Activated naive CD8-positive, alpha-beta T cell treated with anti-CD3 and anti-CD28 coated beads, Interleukin-2, amount 50 U/mL, for 16 hours (primary cell): Measurements from ENCODE around the gene GRIK4.

Source experiments
- DNase-seq: peaks from one replicate; pipeline ENCODE4 v3.0.0-alpha.2; 2020; ENCODE audit warnings: low read depth, low spot score

Gene GRIK4

DNA sequence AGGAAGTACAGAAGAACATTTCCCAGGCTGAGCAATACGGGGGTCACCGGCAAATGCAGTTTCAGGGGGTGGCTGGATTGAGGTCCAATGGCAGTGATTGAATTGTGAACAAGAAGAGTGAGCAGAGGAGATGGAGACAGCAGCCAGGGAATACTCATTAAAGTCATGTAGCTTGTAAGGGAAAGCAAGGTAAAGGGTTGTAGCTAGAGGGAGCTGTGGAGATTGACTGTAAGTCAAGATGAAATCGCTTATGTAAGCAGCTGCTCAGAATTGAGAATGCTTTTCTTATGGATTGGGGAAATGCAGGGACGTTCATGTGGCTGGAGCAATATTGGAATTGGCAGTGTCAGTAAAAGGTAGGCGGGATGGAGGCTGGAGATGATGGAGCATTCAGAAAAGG lies 401.0 kb downstream of the GRIK4 start:
- DNase-seq = no peak

DNA sequence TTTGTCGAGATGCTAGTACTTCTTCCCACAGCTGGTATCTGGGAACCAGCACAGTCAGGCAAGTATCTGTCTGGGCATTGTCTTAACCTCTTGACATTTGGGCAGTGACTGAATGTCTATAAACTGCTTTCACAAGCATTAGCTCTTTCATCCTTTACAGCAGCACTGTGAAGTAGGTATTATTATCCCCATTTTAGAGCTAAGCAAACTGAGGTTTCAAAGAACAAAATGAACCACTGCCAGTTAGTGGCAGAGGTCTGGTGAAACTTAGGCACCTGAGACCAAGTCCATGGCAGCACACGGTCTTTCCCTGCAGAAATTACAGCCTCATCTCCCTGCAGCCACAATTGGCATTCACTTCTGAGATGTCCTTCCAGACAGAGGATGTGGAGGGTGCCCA lies 401.4 kb downstream of the GRIK4 start:
- DNase-seq = no peak

DNA sequence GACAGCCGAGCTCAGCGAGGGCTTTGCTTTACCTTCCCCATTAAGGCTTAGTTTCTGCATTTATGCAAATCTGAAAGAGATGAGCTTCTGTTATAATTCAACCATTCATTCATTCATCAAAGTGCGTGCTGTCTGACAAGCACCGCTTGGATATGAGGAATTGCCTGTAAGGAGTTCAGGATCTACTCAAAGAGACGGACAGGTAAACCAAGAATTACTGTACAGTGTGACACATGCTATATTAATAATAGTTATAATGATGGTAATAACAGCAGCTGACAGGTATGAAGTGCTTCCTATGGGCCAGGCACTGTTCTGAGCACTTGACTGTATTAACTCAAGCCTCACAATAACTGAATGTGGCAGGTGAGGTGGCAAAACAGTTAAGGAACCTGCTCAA lies 402.5 kb downstream of the GRIK4 start:
- DNase-seq = no peak

DNA sequence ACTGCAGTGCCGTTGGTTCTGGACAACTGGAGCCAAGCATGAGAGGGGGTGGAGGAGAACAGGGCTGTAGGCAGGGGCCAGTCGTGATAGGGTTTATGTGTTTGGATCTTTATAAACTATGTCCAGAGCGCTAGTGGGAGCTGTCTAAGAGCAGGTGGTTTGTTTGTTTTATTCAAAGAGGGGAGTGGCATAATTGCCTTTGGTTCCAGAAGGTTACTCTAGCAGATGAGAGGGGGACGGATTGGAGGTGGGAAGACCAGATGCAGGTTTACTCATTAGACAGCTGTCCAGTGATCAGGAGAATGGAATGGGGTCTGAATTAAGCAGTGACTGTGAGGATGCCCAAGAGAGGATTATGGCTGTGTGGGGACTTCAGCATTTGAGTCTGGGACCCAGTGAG lies 403.1 kb downstream of the GRIK4 start:
- DNase-seq = no peak

DNA sequence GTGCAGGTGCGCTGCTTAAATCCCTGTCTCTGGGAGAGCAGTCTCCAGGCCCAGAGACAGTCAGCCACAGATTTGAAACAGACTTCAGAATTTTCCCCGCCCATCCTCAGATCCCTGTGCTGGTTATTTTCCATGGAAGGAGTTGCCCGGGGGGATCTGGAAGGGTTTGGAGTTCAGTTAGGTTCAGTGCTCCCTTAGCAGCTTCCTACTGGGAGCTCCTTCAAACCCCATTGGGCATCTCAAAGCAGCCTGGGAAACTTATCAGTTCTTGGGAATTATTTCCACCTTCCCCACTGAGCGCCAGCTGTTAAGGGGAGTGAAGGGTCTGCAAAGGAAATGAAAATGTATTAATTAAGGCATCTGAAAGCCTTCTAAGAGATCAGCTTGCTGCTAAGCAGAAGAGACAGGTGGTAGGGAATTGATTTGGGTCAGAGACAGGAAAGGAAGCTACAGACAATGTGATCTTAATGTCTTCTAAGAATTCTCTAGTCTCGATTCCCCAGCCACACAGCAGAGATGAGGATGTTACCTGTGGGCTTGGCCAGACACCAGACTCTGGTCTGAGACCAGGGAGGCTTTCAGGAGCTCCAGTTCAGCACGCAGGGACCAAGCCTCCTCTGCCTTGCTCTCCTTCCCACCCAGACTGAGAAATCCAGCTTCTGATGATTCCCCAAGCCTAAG lies 406.2 kb downstream of the GRIK4 start:
- no peak for DNase-seq

DNA sequence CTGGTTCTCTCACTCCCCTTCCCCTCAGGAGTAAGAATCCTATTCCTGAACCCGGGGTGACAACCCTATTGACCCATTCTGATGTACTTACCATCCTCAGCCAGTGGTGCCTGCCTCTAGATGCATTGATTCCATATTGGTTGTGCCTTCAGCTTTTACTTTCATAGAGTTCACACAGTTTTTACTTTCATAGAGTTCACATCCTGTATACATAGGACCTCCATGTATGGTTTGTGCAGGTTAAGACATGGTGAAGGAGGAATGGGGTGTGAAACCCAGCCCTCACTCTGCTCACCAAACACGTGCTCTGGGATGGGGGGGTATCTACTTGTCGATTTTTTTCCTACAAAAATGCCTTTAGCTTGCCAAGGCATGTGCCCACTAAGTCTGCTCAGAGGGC lies 406.7 kb downstream of the GRIK4 start:
- no peak for DNase-seq

DNA sequence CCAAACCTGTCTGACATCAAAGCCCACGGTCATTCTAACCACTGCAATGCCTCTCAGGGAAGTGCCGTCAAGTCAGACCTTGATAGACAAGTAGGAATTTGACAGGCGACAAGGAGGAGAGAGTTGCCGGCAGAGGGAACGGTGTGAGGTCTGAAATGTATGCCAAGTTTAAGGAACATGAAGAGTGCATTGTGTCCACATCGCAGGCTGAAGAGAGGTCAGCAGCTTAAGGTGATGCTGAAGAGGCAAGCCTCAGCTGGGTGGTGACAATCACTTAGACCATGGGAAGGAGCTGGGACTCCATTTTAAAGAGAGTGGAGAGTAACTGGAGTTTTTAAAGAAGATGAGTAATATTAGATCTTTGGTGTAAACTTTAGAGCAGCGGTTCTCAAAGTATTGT lies 407.5 kb downstream of the GRIK4 start:
- DNase-seq = no peak

DNA sequence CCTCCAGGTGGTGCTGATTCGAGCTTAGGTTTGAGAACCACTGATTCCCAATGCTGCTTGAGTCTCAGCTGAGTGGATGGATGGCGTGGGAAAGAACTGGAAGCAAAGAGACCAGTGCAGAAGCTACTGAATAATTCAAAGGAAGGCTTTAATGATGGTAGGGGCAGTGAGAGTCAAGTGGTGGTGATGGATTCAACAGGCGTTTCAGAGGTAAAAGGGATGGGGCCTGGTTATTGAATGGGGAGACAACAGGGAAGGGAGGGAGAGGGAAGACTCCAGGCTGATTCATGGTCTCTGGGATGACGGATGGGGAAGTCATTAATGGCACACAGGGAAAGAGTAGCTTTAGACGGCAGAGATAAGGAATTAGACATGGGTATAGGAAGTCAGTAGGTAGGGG lies 408.0 kb downstream of the GRIK4 start:
- DNase-seq = no peak

DNA sequence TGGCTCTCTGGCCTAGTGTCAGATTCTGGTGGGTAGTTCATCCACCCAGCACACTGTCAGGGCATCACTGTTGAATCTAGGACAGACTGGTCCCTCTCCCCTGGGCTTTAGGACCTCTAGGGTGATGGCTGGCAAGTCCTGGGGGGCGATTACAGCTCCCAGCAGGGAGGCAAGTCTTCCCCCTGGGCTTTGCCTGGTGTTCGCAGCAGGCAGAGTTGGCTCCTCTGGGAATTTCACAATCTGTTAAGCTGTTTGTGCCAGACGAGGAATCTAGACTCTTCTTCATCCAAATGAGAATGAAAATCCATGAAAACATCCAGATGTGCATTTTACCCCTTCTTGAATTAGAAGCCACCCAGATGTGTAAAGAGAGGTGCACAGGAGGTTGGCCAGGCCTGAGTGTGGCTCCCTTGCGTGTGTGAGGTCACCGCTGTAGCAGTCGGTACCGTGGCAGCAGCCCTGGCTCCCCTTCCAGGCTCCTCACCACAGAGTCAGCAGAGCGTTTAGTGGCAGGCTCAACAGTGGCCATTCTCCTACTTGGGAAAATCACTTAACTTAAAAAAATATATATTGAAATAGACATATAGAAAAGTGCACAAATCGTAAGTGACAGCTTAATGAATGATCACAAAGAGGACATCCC lies 412.4 kb downstream of the GRIK4 start:
- DNase-seq = no peak

DNA sequence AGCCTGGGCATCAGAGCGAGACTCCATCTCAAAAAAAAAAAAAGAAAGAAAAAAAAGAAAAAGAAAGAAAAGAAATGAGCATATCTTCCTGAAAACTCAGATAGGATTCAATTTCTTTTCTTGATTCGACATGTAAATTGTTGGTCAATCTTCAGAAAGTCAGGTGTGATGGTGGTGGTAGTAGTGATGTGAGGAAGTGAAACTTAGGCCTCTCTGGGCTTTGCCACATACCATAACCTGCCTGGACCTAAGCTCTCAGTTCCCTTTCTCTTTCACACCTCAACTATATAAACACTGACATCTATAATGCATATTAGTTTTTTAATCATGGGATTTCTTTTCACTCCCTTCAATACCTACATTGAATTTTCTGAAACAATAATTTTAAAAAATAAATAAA lies 414.4 kb downstream of the GRIK4 start:
- DNase-seq = no peak

DNA sequence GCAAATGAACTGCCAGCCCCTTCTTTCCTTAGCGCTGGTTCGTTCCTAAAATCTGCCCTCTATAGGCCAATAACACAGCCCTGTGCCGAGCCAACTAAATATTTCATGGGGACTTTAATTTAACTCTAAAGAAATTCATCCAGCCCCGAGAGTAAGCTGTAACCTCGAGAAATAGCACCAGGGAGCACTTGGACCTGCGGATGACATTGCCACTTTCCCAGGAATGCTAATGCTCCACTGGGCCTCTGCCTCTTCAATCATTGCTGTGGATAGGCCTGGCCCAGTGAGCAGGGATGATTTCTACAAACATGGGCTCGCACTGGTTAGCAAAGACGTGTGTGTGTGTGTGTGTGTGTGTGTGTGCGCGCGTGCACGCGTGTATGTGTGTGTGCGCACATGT lies 417.1 kb downstream of the GRIK4 start:
- no peak for DNase-seq

DNA sequence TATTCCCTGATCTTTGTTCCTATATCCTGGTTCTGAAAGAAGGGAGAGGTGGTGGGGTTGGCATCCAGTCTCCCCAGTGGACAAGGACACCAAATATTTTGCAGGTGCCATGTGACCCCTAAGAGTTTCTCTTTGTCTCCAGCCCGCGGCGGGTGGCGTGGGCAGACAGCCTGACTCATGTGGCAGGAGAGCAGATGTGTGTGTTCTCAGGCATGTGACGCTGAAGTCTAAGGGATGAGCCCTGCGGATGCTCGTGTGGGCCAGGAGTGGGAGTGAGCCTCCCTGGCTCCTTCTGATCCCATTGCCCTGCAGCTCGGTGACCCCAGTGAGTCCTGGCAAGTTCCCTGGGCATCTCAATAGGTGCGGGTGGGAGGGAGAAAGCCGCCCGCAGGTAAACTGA lies 417.5 kb downstream of the GRIK4 start:
- DNase-seq = no peak

DNA sequence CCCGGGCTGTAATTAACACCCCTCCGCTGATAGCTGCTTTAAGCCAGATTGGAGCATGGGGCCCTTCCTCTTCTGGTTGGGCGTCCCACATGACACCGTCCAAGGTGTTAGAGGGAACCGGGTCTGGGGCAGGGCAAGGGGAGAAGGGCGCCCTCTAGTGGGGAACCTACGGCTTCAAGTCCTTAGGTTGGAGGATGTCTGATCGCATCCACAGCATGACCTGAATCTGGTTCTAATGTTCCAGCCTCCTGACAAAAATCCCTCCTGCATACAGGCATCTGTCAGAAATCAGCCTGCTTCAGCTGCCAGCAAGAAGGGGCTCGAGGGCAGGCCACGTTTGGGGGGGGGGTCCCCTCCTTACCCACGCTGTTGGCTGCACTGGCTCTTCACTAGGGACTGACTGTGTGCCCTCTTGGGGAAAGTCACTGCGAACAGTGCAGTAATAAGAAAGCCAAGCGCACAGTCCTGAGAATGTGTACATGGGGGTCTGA lies 418.2 kb downstream of the GRIK4 start:
- DNase-seq = no peak

DNA sequence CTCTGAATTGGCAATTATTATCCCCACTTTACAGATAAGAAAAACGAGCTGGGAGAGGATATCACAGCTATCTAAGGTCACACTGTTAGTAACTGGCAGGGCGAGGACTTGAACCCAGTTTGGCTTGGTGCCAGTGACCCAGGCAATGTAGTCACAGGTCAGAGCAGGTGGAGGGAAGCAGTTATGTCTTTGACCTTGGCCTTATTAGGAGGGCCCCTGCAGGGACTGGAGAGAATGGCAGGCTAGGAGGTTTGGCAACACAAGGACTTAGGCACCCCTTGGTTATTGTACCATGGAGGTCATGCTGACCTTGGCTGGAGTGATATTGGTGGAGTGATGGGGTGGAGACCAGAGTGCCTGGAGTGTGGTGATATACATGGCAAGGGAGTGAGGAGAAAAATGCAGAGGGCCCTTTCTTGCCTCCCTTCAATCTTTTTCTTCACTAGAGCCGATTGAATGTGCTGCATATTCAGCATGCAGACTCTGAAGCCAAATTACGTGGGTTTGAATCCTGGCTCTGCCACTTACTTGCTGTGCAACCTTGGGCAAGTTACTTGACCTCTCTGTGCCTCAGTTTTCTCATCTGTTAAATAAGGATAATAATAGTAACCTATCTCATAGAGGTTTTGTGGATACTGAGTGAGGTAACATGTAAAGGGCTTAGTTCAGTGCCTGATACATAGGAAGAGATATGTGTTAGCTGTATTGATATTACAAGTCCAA lies 419.7 kb downstream of the GRIK4 start:
- no peak for DNase-seq

DNA sequence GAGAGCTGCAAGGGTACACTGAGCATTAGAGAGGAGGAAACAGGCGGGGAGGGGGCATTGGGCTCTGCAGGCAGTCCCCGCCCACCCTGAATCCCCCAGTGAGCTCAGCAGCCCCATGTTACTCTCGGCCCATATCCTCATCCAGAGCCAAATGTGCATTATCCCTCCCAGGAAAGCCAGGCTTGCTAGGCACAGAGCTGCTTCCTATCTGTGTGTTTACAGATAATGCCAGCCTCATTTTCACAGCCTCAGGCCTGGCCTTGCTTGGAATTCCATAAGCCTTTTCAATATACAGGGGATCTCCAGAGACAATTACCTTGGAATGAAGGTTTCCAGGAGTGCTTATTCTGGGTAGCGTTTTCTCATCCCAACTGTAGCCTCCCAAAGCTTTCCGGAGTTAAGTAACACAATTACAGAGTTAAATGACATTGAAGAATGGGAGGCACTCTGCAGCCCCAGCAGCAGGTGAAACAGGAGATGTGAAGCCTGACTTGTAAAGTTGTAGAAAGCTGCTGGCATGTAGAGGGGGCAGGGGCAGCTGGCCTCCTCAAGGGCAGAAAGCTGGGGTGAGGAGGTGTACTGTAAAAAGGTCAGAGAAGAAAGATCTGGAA lies 420.9 kb downstream of the GRIK4 start:
- DNase-seq = no peak

DNA sequence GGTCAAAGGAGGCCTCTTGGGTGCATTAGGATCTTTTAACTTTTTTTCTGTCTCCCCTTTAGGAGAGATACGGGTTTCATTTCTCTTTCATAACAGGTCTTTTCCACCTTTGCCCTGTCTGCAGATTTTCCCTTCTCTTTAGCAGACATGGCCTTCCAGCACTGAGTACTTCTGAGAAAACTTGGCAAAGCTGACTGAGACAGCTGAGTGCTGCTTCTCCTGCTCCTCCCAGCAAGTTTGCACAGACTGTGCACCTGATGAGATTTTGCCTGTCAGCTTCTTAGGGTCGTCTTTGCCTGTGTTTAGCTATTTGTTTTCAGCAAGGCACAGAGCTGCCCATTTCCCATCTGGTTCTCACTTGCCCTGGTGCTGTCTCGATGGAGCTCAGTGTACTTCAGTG lies 424.8 kb downstream of the GRIK4 start:
- no peak for DNase-seq

DNA sequence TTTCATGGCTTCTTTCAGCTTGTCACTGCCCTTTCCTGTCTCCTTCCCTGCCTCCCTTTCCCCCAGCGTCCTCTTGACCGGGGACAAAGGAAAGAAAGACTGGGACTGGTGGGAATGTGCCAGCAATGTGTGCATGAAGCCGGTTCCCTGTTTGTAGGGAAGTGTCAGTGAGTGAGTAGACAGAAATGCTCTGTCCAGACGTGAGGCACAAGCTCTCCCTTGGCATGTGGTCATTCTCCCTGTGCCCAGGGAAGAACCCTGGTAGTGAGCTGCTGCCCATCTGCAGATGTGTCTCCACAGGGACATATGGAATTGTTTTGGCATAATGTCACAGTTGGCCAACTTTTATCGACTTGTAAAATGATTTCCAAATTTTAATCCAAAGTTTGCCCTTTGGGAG lies 426.0 kb downstream of the GRIK4 start:
- no peak for DNase-seq

DNA sequence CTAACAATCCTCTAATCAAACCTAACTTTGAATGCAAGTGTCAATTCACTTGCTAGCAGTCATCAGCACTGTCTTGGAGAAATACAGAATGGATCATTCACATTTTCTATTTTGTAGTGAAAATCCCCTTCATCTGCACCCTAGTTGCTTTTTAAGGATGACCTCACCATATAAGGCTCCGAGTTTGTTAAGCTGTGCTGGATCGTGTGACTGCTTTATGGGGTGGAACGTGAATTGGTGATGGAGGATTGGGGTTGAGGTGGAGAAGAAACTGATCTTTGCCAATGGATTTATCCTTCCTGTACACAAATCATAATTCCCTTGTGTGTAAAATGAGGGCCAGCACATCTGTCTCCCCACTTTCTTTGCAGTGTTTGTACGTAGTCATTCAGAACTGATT lies 426.7 kb downstream of the GRIK4 start:
- no peak for DNase-seq

DNA sequence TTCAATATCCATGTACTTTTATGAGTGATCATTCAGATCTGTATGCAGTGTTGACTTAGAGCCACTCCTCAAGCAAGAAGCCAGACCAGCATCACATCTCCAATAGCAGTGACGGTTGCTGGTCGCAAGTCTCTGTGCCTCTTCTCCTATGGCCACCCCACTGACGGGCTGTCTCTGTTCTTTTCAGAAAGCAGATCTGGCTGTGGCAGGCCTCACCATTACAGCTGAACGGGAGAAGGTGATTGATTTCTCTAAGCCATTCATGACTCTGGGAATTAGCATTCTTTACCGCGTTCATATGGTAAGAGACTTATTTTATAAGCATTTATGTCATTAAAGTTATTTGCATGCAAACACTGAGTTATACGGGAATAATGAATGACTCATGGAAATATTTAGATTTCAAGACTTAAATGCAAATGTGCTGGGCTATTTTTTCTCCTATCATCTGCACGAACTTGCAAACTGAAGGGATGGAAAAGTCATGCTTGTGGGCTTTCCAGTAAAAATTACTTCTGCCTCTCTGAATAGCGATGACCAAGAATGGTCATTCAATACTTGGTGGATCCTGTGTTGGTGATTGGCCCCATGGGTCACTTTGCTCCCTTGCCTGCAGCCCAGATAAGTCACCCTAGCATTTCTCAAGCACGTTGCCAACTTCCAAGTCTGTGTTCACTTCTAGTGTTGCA lies 428.8 kb downstream of the GRIK4 start:
- DNase-seq = no peak

DNA sequence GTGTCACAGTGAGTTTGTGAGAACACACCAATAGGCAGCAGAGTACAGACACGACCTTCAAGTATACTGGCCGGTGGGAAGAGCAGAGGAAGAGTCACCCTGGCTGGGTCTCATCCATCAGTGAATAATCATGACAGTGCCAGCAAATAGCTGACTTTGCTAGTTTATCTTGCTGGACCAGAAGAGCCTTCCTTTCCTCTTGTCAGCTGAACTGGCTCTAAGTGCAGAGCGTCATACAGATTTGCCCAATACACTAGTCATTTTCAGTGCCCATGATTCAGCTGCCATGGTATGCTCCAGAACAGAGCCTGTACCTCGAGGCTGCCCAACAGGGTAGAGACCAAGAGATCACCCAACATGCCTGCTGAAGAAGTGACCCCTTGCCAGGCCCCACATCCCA lies 429.5 kb downstream of the GRIK4 start:
- no peak for DNase-seq

DNA sequence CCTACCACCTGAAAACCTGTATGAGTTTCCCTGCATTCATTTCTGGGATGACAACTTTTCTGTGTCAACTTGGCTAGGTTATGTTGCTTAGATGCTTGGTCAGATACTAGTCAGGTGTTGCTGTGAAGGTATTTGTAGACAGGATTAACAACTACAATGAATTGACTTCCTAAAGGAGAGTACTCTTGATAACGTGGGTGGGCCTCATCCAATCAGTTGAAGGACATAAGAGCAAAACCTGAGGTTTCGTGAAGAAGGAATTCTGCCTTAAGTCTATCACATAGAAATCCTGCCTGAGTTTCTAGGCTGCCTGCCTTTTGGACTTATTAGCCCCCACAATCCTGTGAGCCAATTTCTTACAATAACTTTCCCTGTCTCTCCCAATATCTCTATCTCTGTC lies 431.2 kb downstream of the GRIK4 start:
- DNase-seq = no peak

DNA sequence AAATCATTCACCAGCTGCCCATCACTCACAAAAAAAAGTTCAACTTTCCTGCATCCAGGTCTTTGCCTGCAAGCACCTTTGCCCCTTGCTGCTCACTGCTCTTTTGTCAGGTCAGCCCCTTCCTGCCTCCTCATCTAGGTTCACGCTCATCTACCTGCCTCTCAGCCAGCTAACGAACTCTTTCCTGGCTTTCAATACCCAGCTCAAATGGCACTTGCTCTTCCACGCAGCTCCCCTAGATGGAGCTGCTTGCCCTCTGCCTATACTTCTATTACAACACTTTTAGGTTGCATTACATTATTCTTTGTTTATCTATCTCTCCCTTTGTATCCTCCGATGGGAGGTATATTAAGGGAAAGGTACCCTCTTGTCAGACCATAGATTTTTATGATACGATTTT lies 433.5 kb downstream of the GRIK4 start:
- DNase-seq = no peak
